Measurements from ENCODE around the gene DSC2. TPM values are rescaled to one million over a fixed set of nuclear protein-coding genes. Genes with fewer than 3 reads are reported as not detected.
A peak's percentile ranks its signal among the peaks of the same experiment; 100 is the strongest.
"Not testable (repeated sequence)": the region's sequence is repeated elsewhere in the genome, so short reads cannot be mapped to it uniquely, and the experiment has no call there.

The DSC2 gene
- 5.1 TPM for total RNA-seq

DNA sequence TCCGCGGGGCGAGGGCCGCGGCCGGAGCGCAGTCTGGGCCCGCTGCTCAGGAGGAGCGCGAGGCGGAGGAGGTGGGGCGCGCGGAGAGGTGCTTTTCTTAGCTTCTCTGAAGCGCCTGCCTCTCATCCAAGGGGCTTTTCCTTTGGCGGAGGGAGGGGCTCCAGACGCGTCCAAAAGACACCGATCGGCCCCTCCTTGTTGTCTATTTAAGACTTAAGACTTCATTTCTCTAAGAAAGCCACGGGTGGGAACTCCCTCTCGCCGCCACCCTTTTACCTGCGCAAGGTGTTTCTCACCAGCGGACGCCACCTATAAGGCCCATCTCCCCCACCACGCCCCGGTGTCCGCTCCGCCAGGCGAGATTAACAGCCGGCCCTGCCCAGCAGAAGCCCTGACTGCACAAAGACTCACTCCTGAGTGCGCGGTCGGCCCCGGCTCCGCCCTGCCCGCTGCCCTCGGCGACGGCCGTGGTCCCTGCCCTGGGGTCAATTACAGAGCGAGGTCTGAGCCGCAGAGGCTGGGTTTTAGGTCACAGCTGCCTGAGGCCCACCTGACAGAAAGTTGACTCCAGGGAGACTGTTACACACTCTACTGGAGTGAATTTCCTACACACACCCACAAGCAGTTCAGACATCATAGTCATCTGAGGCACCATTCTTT, at the start of gene DSC2:
DSC2 (minus strand) TSS at position 397 of the 660 bp plus-strand sequence. CDS start 450 bp downstream, outside the sequence.
- no peak for DNase-seq (ENCODE audit: low spot score)

DNA sequence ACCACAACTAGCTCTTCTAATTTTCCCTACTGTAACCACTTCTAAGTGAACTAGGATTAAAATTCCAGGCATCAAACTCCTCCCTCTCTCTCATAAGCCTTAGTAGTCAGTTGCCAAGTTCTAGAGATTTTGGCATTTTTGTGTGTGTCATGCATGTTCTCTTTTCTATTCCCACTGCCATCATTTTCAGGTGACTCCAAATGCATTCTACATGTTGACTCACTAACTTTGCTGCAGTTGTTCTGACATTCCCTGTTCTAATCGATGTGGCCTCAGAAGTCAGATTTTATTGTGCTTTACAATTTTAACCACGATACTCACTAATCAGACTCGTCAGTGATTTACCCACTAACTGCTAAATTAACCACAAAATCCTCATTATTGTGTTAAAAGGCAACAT, 47.1 kb upstream of the DSC2 start:
- no peak for DNase-seq (ENCODE audit: low spot score)

DNA sequence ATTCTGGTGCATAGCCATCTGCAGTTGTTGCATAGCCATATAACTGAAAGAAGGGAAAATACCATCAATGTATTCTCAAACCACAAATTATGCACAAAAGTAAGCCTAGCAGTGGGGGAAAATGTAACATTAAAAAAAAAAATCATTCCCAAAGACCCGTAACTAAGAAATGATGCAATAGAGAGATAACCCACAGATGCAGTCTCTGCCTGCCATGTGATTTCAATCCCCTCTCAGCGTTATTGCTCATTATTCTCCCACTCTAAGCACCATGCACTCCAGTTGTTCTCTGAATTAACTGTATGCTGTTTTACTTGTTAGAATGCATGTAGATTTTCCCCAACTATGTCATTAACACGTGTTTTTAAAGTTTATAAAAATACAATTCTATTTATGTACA, 46.4 kb upstream of the DSC2 start:
- DNase-seq (ENCODE audit: low spot score) = no peak

DNA sequence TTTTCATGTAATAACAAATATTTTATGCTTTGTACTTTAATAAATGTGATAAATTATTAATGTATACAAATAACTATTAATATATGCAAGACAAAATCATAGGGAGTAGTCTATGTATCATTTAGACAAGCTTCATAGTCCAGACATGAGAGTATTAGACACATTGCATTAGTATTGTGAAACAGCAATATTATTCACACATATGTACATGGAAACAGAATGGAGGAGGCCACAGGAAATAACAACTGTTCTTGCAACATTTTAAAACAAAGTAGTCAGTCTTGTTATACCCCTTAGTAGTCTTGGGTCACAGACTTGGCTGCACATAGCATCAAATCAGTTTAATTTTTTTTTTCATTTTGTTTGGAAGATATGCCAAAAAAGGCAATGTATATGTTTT, 44.6 kb upstream of the DSC2 start:
- no peak for DNase-seq (ENCODE audit: low spot score)

DNA sequence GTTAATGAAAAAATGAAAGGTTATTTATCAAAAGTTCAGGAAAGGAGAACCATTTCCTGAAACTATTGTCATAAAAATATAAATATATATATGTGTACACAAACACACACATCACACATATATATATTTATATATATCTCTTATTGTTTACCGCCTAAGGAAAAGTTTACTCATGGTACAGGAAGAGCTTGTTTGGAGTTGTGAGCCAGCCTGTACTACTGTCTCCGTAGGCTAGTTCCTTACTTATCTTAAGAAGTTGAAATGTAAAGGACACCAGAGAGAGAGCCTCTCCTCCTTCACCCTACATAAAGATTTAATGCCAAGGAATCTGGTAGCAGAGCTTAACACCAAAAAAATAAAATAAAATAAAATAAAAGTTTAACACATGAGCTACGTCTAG, 40.8 kb upstream of the DSC2 start:
- DNase-seq (ENCODE audit: low spot score) = no peak

DNA sequence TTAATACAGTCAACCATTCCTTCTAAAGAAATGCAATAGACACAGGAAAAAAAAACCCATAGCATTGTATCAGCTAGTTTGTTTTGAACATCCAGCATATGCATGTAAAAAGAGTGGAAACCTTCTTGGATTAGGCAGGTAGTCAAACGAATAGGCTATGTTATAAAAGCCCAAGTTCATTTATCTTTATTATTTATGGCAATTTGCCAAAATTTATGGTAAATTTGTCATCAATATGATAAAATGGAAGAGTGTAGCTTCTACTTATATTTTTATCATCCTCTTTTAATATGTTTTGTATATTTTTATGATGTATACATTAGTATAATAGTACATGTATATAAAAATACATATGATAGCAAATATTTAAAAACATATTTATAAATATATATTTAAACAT, 36.5 kb upstream of the DSC2 start:
- no peak for DNase-seq (ENCODE audit: low spot score)

DNA sequence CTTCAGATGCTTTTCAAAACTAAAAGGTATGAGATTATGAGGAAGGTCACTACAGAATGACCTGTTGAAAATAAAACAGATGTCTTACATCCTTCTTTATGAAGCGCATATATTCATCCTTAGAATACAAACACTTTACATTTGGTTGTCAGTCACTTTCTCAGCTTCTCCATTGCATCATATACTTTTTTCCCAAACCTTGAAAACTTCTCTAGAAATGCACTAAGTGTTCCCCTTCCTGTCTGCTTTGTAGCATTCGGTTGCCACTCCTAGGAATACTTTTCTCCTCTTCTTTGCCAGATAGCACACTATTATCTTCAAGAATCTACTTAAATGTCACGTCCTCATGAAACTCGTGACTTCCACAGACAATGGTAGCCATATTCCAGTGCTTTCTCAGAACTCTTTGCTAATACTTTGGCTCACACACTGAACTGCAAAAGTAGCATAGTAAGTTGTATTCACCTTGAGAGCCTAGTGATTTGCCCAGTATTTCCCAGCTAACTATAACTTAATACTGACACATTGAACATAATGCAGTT, 32.8 kb upstream of the DSC2 start:
- no peak for DNase-seq (ENCODE audit: low spot score)

DNA sequence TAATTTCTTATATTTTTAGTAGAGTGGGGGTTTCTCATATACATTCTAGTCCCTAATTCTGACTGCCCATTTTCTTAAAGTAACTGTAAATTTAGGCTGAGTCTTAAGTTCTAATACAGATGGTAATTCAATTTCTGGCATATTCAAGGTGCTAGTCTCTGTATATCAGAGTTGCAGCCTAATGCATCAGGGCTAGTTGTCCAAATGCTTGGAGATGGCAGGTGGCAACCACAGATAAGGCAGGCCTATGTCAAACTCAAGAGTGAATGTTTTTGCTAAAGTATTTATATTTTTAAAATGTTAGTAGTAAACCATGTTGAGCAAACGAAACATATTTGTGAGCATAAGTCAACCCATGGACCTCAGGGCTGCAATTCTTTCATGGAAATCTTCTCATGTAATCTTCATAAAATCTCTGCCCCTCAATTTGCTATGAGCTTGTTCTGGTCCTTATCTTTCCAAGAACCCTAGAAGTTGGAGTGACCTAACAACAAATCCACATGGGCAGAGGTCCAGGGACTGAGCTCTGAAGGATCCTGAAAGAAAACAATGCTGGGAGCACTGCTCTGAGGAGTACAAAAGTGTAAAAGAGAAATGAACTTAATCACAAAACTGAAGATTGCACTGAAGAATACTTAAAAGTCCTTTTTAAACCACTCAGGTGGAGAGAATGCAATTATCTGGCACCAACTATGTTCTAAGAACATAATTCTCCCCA, 27.3 kb upstream of the DSC2 start:
- no peak for DNase-seq (ENCODE audit: low spot score)

DNA sequence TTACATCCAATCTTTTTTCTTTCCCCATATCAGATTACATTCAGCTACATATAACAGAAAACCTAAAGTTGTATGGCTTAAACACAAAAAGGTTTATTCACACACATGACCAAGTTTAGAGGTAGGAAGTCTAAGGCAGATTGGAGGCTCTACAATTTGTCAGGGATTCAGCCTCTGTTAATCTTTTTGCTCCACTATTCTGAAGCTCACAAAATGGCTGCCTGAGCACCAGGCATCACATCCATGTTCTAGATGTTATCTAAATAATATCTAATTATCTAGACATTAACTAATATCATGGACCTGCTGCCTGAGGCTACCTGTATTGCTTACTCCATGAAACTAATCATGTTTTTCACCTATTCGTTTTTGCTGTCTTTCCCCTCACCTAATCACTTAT, 23.7 kb upstream of the DSC2 start:
- DNase-seq (ENCODE audit: low spot score) = no peak

DNA sequence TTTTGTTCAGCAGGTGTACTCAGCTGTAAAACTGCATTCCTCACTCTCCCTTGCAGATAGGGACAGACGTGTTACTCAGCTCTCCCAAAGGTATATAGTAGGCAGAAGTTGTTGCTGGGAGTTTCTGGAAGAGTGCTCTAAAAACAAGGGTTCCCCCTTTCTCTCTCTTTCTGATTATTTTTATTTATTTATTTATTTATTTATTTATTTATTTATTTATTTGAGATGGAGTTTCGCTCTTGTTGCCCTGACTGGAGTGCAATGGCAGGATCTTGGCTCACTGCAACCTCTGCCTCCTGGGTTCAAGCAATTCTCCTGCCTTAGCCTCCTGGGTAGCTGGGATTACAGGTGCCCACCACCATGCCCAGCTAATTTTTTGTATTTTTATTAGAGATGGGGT, 20.9 kb upstream of the DSC2 start:
- not testable (repeated sequence) for DNase-seq (ENCODE audit: low spot score)

DNA sequence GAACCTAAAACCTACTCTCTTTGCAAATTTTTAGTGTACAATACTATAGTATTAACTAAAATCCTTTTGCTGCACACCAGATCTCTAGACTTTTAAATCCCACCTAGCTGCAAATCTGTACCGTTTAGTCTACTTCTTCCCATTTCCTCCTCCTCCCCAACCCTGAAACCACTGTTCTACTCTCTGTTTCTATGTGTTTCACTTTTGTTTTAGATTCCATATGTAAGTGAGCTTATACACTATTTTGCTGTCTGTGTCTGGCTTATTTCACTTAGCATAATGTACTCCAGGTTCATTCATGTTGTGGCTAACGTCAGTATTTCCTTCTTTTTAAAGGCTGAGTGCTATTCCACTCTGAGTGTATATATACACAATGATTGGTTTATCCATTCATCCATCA, 18.4 kb upstream of the DSC2 start:
- DNase-seq (ENCODE audit: low spot score) = no peak

DNA sequence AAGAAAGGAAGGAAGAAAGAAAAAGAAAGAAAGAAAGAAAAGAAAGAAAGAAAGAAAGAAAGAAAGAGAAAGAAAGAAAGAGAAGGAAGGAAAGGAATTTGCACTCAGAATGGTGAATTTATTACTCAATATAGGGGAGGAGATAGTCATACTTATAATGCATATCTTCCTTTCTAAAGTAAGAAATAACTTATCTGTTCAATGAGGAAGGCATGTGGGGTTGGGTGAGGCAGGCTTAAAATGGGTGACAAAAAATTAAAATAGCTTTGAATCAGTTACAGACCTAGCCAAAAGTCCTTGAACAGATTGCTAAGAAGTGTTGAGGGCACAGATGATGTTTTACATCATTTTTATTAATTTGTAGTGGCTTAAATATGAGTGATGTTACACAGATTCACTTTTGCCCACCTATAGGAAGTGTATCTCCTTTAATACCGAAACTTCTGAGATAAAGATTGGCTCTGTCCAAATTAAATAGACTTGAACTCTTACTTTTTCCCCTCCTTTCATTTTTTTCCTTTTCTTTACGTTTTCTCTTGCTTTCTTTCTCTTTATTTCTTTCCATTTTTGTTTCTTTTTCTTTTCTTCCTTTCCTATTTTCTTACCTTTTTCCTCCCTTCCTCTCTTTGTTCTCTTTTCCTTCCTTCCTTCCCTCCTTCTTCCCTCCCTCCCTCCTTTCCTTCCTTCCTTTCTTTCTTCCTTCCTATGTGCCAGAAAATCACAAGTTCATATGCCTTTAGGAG, 14.8 kb upstream of the DSC2 start:
- no peak for DNase-seq (ENCODE audit: low spot score)

DNA sequence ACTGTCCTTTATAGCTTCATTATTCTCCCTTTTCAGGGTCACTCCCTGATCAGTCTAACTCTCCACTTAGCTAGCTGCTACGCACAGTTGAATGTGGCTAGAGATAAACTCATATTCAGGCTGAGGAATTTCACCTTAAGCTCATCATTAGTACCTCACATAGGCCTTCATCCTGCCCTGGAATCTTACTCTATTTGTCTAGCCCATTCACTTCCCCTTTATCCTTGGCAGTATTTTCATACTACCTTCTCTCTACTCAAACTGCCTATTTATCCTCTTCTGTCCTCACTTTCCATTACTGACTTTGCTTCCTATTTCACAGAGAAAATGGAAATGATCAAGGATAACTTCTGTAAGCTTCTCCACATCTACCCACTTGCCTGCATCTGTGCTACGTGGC, 10.6 kb upstream of the DSC2 start:
- DNase-seq (ENCODE audit: low spot score) = no peak

DNA sequence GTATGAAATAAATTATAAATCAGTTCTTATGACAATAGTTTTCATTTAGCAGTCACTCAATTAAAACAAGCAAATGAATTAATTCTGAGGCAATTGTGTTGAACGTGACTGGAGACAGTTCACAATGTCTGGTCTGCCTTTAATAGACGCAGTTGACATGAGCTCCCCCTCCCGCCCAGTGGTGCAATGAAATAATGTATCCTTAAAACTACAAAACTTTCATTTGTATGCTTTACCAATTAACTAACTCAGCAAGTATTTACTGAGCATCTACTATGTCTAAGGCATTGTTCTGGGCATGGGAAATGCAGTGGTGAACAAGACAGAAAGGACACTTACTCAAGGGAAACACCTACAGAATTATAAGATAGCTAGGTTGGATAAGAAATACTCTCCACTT, 3.5 kb upstream of the DSC2 start:
- no peak for DNase-seq (ENCODE audit: low spot score)

DNA sequence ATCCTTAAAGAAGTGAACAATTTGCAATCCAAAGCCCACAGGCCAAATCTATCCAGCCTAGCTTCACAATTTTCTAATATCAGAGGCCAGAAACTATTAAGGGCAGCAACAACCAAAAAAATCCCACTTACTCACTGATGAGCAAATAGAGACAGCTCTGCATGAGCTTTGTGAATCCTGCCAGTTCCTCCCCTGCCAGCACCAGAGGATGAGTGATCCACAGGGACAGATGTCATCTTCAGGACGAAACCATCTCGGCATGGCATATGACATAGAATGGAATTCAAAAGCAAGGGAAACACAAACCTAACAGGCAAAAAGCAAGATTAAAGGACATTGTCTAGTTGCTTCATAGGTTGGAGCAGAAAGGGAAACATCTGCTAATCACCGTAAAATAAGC, 2.2 kb upstream of the DSC2 start:
- DNase-seq (ENCODE audit: low spot score) = no peak

DNA sequence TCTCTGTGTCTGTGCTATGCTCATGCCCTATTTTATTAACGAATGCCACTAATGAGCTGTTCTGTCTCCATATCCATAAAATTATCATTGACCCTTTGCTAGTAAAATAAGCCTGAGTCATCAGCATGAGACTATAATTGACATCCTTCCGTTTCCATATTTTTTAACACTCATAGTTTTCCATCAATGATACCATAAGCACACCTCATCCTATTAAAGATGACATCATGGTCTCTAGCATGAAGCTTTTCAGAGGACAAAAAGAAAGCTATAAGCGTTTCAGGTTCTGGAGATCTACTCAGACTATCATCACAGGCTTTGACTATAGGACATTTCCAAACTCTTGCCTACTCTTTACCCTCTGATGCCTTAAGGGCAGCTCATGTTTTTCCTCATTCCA, 1.2 kb upstream of the DSC2 start:
- no peak for DNase-seq (ENCODE audit: low spot score)

DNA sequence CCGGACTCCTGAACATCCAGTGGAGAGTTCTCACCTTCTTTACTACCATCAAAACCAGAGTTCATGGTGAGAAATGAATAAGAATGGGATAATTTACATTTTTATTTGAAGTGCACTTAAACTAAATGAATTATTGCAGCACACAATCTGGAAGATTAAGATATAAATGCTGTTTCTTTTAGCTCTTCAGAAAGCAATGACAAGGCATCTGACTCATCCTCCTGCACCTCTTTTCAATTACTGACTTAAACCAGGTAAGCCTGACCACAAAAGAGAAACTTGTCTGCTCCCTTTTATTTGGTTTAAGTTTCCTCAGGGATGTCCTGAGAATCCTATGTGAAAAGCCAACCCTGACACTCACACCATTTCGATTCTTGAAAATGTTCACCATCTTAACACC, 720 bp upstream of the DSC2 start:
- DNase-seq (ENCODE audit: low spot score) = no peak

DNA sequence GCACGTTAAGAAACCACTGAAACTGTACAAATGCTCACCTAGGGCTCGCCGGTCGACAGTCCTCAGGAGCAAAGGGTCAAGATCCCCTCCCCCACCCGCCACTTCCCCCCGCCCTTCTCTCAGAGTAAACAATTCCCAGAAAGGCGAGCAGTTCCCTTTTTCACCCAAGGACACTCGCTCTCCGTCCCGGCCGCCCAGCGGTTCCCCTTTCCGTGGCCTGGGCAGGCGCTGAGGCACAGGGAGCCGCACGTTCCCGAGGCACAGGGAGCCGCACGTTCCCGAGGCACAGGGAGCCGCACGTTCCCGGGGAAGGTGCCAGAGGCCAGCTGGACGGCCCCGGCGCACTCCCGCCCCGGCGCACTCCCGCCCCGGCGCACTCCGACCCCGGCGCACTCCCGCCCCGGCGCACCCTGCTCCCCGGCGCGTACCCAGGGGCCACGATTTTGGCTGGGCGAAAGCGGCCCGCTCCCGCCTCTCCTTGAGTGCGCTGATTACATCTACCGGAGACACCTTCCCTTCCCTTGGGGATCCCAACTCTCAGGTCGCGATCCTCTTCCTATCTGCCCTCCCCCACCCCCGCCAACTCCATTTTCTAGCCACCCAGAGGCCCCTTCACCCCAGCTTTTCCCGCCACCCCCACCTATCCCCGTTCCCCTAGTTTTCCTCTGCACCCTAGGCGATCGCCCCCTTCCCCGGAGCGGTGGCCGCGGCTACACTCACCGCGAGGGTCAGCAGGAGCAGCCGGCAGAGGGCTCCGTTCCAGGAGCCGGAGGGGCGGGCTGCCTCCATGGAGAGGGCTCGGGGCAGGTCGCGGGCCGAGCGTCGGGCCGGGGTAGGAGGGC, 817 bp downstream of the DSC2 start:
- DNase-seq (ENCODE audit: low spot score) = peak; percentile 50

DNA sequence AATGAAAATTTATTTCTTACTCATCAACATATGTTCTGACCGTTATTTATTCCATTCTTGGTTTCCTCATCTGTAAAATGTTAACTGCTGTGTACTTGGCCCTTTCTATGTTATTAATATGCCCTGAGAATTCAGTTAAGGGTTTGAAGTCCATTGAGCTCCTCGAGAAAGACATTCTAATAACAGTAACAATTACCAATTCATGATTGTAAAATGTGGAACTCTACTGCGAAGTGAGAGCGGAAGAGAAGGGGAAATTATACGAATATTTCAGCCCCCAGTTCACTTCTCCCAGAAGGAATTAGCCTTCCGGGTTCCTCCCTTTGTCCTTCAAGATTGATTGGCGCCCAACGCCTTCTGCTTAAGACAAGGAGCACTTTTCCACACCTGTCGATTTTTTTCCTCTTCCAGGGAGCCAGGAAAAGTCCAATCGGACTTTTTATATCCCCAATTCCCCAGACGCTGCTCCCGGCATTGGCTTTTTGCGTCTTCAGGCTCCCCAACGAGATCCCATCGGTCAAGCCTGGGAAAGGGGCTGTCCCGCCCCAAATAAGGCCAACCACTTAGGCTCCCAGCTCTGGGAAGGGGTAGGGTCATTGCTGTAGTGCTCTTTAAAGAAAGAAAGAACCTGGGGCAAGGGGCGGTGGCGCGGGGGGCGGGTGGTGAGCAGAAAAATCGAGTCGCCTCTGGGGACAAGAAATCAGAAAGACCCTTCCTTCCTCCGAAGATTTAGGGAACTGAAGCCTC, 1.6 kb downstream of the DSC2 start:
- no peak for DNase-seq (ENCODE audit: low spot score)

DNA sequence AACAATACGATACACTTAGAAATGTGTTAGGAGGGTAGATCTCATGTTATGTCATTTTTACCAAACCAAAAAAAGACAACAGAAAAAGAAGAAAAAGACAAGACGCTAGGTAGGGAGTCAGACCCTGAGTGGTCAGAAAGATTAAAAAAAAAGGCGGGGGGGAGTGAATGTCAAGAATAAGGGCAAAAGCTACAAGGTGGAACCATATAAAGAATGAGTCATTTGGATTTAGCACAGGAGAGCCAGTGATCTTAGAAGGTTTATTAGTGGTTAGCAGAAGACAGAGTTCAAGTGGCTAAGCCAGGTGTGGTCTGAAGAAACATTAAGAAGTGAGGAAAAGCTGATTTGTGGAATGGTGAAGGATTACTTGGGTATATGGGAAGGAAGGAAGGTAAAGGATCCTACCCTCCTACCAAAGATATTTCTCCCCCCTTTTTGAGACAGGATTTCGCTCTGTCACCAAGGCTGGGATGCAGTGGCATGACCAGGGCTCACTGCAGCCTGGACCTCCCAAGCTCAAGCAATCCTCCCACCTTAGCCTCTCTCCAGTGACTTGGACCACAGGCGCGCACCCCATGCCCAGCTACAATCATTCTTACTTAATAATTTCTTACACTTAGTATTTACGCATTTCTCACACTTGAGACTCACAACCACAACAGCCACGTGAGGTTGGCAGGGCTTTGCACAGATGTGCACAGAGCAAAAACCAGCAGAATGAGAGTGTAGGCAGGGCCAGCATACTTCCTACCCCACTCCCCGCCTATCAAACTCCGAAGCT, 2.6 kb downstream of the DSC2 start:
- DNase-seq (ENCODE audit: low spot score) = no peak

All from ureter (tissue), 1 donor.